Neuronal stem cell (in vitro differentiated cells): Measurements from ENCODE around the gene HARBI1.

Experiments
- DNase-seq: peaks from one replicate; pipeline ENCODE4 v3.0.0-alpha.2; 2013; ENCODE audit warnings: low spot score
- H2AFZ ChIP-seq: one replicate; pipeline ENCODE4 v1.6.1; 2013; ENCODE audit warnings: mild to moderate bottlenecking, low read length, inconsistent platforms
- H2AK5ac ChIP-seq: 2 replicates; pipeline ENCODE4 v1.6.1; 2013; ENCODE audit warnings: low read depth, mild to moderate bottlenecking, inconsistent platforms, low read length, moderate library complexity, mixed read lengths
- H2BK120ac ChIP-seq: 2 replicates; pipeline ENCODE4 v1.6.1; 2013; ENCODE audit warnings: low read depth, mild to moderate bottlenecking, inconsistent platforms, low read length, moderate library complexity, mixed read lengths
- H2BK12ac ChIP-seq: one replicate; pipeline ENCODE4 v1.6.1; 2013; ENCODE audit warnings: low read length, inconsistent platforms
- H2BK15ac ChIP-seq: 2 replicates; pipeline ENCODE4 v1.6.1; 2013; ENCODE audit warnings: mild to moderate bottlenecking, low read length, inconsistent platforms, mixed read lengths
- H2BK5ac ChIP-seq: one replicate; pipeline ENCODE4 v1.6.1; 2013; ENCODE audit warnings: inconsistent platforms, mild to moderate bottlenecking, low read length, moderate library complexity
- H3K14ac ChIP-seq: one replicate; pipeline ENCODE4 v1.6.1; 2013; ENCODE audit warnings: low read length, inconsistent platforms
- H3K18ac ChIP-seq: 2 replicates; pipeline ENCODE4 v1.6.1; 2013; ENCODE audit warnings: low read length, inconsistent platforms
- H3K23ac ChIP-seq: 2 replicates; pipeline ENCODE4 v1.6.1; 2013; ENCODE audit warnings: low read depth, mild to moderate bottlenecking, mixed read lengths, low read length, inconsistent platforms; ENCODE audit not compliant: poor library complexity
- H3K27ac ChIP-seq: replicated peaks from 3 replicates; pipeline ENCODE4 v1.5.1; 2013; ENCODE audit warnings: low read length, inconsistent platforms
- H3K27me3 ChIP-seq, 3 experiments: 2 replicates each; pipeline ENCODE4 v1.6.1; 2013; ENCODE audit warnings: low read length in 3 of 3, mild to moderate bottlenecking in 2 of 3, inconsistent platforms in 1 of 3, low read depth in 1 of 3, mixed read lengths in 1 of 3, moderate library complexity in 1 of 3; ENCODE audit not compliant: control insufficient read depth in 3 of 3, insufficient read depth in 3 of 3
- H3K36me3 ChIP-seq, 2 donors: replicated peaks in 1 of 2; 2 replicates each; pipeline ENCODE4 v1.6.1; 2013; ENCODE audit warnings: low read length in 2 of 2; ENCODE audit not compliant: control insufficient read depth in 2 of 2, insufficient read depth in 2 of 2
- H3K4ac ChIP-seq: 2 replicates; pipeline ENCODE4 v1.6.1; 2013; ENCODE audit warnings: inconsistent platforms, mild to moderate bottlenecking, low read length, moderate library complexity
- H3K4me1 ChIP-seq, 2 donors: 1 replicate in 1 of 2; 2 replicates in 1 of 2; pipeline ENCODE4 v1.6.1; 2013; ENCODE audit warnings: low read length in 2 of 2, low read depth in 1 of 2; ENCODE audit not compliant: control insufficient read depth in 2 of 2, insufficient read depth in 1 of 2
- H3K4me2 ChIP-seq: one replicate; pipeline ENCODE4 v1.6.1; 2013; ENCODE audit warnings: mild to moderate bottlenecking, low read length, inconsistent platforms; ENCODE audit not compliant: insufficient read depth, poor library complexity, severe bottlenecking
- H3K4me3 ChIP-seq, 2 donors: 2 replicates each; pipeline ENCODE4 v1.5.1; 2013; ENCODE audit warnings: low read length in 2 of 2, mild to moderate bottlenecking in 2 of 2, inconsistent platforms in 1 of 2, moderate library complexity in 1 of 2
- H3K79me1 ChIP-seq: one replicate; pipeline ENCODE4 v1.6.1; 2013; ENCODE audit warnings: low read depth, mild to moderate bottlenecking, inconsistent platforms, low read length, moderate library complexity
- H3K9ac ChIP-seq: one replicate; pipeline ENCODE4 v1.6.1; 2013; ENCODE audit warnings: mild to moderate bottlenecking, low read depth, low read length, inconsistent platforms; ENCODE audit not compliant: poor library complexity
- H3K9me3 ChIP-seq, 2 donors: replicated peaks in 1 of 2; 2 replicates each; pipeline versions ENCODE3 to v1.6.1; 2013; ENCODE audit warnings: low read length in 2 of 2, mild to moderate bottlenecking in 2 of 2, inconsistent platforms in 1 of 2, low read depth in 1 of 2, mixed read lengths in 1 of 2, moderate library complexity in 1 of 2; ENCODE audit not compliant: control insufficient read depth in 2 of 2, insufficient read depth in 1 of 2
- H4K8ac ChIP-seq: one replicate; pipeline ENCODE4 v1.6.1; 2013; ENCODE audit warnings: low read depth, mild to moderate bottlenecking, inconsistent platforms, low read length, moderate library complexity
- H4K91ac ChIP-seq: one replicate; pipeline ENCODE4 v1.6.1; 2013; ENCODE audit warnings: low read length, low read depth, mild to moderate bottlenecking, inconsistent platforms; ENCODE audit not compliant: poor library complexity
- WGBS, 2 donors: extraction: QIAGEN DNeasy Blood & Tissue Kit; methylation state at CpG; one replicate each; pipeline ENCODE4 v1.1.7; 2013; ENCODE audit warnings: missing lambda C conversion rate in 2 of 2, mixed read lengths in 1 of 2; ENCODE audit not compliant: insufficient read length in 2 of 2, insufficient replicate concordance in 1 of 2; ENCODE audit errors: extremely low coverage in 2 of 2; 5-methylcytosine and 5-hydroxymethylcytosine counted together

Gene HARBI1

GRCh38 chr11:46658259-46658658 lies 41.2 kb upstream of the HARBI1 start:
- Histone ChIP-seq H2AFZ (no peak overlapping the region), H3K9me3 (no peaks in the 10 kb centered on the region), H3K4me2 (no peak overlapping the region), H3K27ac (no peak overlapping the region), H2BK15ac (no peak overlapping the region), H3K9ac (no peak overlapping the region), H3K27me3 (no peaks in the 10 kb centered on the region), H3K18ac (no peak overlapping the region), H2AK5ac (no peak overlapping the region), H2BK5ac (no peak overlapping the region), H3K23ac (no peak overlapping the region), H2BK120ac (no peak overlapping the region), H4K8ac (no peak overlapping the region), H3K4me1 (no peaks in the 10 kb centered on the region), H2BK12ac (no peak overlapping the region), H3K79me1 (no peaks in the 10 kb centered on the region), H4K91ac (no peak overlapping the region), H3K4me3 (no peak overlapping the region), H3K4ac (no peak overlapping the region), H3K14ac (no peak overlapping the region), H3K36me3 (peaks cover 23 to 84% of the 10 kb centered on the region in 2 donors)
- no CpG with 5 or more reads among the region's 4 CpGs for WGBS, 2 donors
- DNase-seq = no peak

- Histone ChIP-seq H3K23ac (no peak overlapping the region), H4K8ac (no peak overlapping the region), H2BK5ac (no peak overlapping the region), H3K9me3 (no peaks in the 10 kb centered on the region), H2AFZ (no peak overlapping the region), H2BK12ac (no peak overlapping the region), H3K18ac (no peak overlapping the region), H3K14ac (no peak overlapping the region), H3K4me3 (peak overlapping the region in 1 of 2 donors; percentile 52), H3K79me1 (no peaks in the 10 kb centered on the region), H3K27ac (no peak overlapping the region), H3K36me3 (peaks cover 22 to 85% of the 10 kb centered on the region in 2 donors), H3K4me2 (no peak overlapping the region), H2BK120ac (no peak overlapping the region), H3K27me3 (no peaks in the 10 kb centered on the region), H2AK5ac (no peak overlapping the region), H2BK15ac (no peak overlapping the region), H4K91ac (no peak overlapping the region), H3K9ac (no peak overlapping the region), H3K4ac (no peak overlapping the region), H3K4me1 (no peaks in the 10 kb centered on the region)
- WGBS, 2 donors = no CpG with 5 or more reads among the region's 3 CpGs
- DNase-seq = no peak
Measured at GRCh38 chr11:46657186-46657585, 40.2 kb upstream of the HARBI1 start.

DNA sequence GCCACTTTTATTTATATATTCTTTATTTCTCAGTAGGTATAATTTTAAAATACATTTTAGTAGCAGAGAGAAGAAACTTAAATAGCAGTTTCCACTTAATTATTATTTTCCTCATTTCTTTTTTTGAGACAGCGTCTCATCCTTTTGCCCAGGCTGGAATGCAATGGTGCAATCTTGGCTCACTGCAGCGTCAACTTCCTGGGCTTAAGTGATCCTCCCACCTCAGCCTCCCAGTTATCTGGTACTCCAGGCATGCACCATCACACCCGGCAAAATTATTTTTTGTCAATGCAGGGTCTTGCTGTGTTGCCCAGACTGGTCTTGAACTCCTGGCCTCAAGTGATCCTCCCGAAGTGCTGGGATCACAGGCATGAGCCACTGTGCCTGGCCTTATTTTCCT lies 38.6 kb upstream of the HARBI1 start:
- Histone ChIP-seq H2AFZ (no peak overlapping the region), H3K18ac (no peak overlapping the region), H3K14ac (no peak overlapping the region), H2BK12ac (no peak overlapping the region), H3K4ac (no peak overlapping the region), H3K27me3 (no peaks in the 10 kb centered on the region), H3K9ac (no peak overlapping the region), H3K79me1 (no peaks in the 10 kb centered on the region), H3K23ac (no peak overlapping the region), H3K36me3 (peaks cover 23 to 89% of the 10 kb centered on the region in 2 donors), H2BK5ac (no peak overlapping the region), H2BK15ac (no peak overlapping the region), H3K4me2 (no peak overlapping the region), H3K9me3 (no peaks in the 10 kb centered on the region), H3K27ac (no peak overlapping the region), H2BK120ac (no peak overlapping the region), H4K8ac (no peak overlapping the region), H3K4me1 (no peaks in the 10 kb centered on the region), H3K4me3 (no peak overlapping the region), H2AK5ac (no peak overlapping the region), H4K91ac (no peak overlapping the region)
- no CpG with 5 or more reads among the region's 4 CpGs for WGBS, 2 donors
- DNase-seq = no peak

DNA sequence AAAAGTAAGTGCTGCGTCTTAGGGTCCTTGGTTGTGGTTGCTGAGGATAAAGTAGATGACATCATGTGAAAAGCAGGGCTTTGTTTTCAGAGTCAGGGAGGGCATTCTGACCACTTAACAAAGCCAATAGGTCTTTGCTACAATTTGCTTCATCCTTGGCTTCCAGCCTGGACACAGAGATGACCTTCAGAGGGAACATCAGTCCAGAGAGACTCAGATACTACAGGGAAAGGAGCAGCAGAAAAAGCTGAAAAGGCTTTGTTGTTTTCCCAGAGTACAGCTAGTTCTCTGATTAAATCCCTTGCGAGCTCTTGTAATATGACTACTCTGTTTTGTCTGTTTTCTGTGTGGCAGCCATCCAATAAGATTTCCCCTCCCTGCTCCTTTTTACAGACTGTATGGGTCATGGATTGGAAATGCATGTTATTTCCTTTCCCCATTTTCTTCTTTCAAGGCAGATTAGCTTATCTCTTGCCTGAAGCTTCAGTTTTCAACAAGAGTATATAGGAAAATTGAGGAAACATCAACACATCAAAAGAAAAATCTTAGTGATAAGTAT lies 32.2 kb upstream of the HARBI1 start:
- Histone ChIP-seq H2BK5ac (no peak overlapping the region), H3K14ac (no peak overlapping the region), H3K4me2 (no peak overlapping the region), H3K23ac (no peak overlapping the region), H4K8ac (no peak overlapping the region), H2BK15ac (no peak overlapping the region), H2BK120ac (no peak overlapping the region), H3K9ac (no peak overlapping the region), H3K4me1 (peaks cover 0 to 4% of the 10 kb centered on the region in 2 donors), H3K79me1 (no peaks in the 10 kb centered on the region), H2AFZ (peak overlapping the region; percentile 45), H2AK5ac (no peak overlapping the region), H2BK12ac (no peak overlapping the region), H3K27ac (no peak overlapping the region), H3K9me3 (no peaks in the 10 kb centered on the region), H4K91ac (no peak overlapping the region), H3K27me3 (no peaks in the 10 kb centered on the region), H3K18ac (no peak overlapping the region), H3K4ac (no peak overlapping the region), H3K4me3 (no peak overlapping the region), H3K36me3 (peaks cover 14 to 90% of the 10 kb centered on the region in 2 donors)
- no CpG with 5 or more reads among the region's 2 CpGs for WGBS, 2 donors
- DNase-seq = peak; percentile 11
